OCI-LY7 (cell line): Measurements from ENCODE around the gene POLR1A.

ENCODE experiments used
- CTCF ChIP-seq: fragments of 200-600 bp; sonication (generic); conservative IDR thresholded peaks from 2 replicates; pipeline ENCODE4 v1.5.1; 2014; ENCODE audit warnings: mild to moderate bottlenecking, antibody characterized with exemption, low read length, moderate library complexity, mixed read lengths
- EZH2phosphoT487 ChIP-seq: fragments of 200-600 bp; sonication (generic); IDR thresholded peaks from 2 replicates; pipeline ENCODE4 v1.6.1; 2018; ENCODE audit warnings: low read depth, borderline replicate concordance, mild to moderate bottlenecking, mixed run types, antibody characterized with exemption, low read length, moderate library complexity, mixed read lengths

GRCh38 chr2:86039178-86039962 is 66.3 kb downstream of the POLR1A start:
- TF ChIP-seq CTCF (no peak), EZH2phosphoT487 (no peak)
